ENCODE measurements around the gene DYNLT4.
"Not testable (repeated sequence)": the region's sequence is repeated elsewhere in the genome, so short reads cannot be mapped to it uniquely, and the experiment has no call there.

The DYNLT4 gene

GRCh38 chr1:44786841-44787426 lies 20.2 kb downstream of the DYNLT4 start:
- no peak for FAIRE-seq

- no peak for FAIRE-seq
Measured at GRCh38 chr1:44786138-44786840, 20.9 kb downstream of the DYNLT4 start.

- no peak for FAIRE-seq
Measured at GRCh38 chr1:44785501-44786137, 21.5 kb downstream of the DYNLT4 start.

- FAIRE-seq = no peak
Measured at GRCh38 chr1:44785029-44785380, 22.1 kb downstream of the DYNLT4 start.

GRCh38 chr1:44784094-44785028 lies 22.8 kb downstream of the DYNLT4 start:
- FAIRE-seq = no peak

GRCh38 chr1:44783697-44784093 lies 23.5 kb downstream of the DYNLT4 start:
- FAIRE-seq = no peak

- no peak for FAIRE-seq
Measured at GRCh38 chr1:44780583-44781121, 26.5 kb downstream of the DYNLT4 start.

- FAIRE-seq = no peak
Measured at GRCh38 chr1:44778705-44779576, 28.2 kb downstream of the DYNLT4 start.

- no peak for FAIRE-seq
Measured at GRCh38 chr1:44777969-44778635, 29.0 kb downstream of the DYNLT4 start.

- FAIRE-seq = no peak
Measured at GRCh38 chr1:44777547-44777946, 29.6 kb downstream of the DYNLT4 start.

- no peak for FAIRE-seq
Measured at GRCh38 chr1:44776730-44777068, 30.5 kb downstream of the DYNLT4 start.

- FAIRE-seq = no peak
Measured at GRCh38 chr1:44775930-44776729, 31.0 kb downstream of the DYNLT4 start.

GRCh38 chr1:44775078-44775929 lies 31.8 kb downstream of the DYNLT4 start, which contains the start of gene RPS8:
TSS of gene RPS8 (plus strand) at chr1:44775540. CDS start at chr1:44775597, 57 bp downstream.
- no peak for FAIRE-seq

GRCh38 chr1:44766421-44766820 lies 40.7 kb downstream of the DYNLT4 start:
- not testable (repeated sequence) for FAIRE-seq

- FAIRE-seq = no peak
Measured at GRCh38 chr1:44760876-44761275, 46.3 kb downstream of the DYNLT4 start.

GRCh38 chr1:44759077-44759476 lies 48.1 kb downstream of the DYNLT4 start:
- FAIRE-seq = no peak

GRCh38 chr1:44757420-44757819 lies 49.7 kb downstream of the DYNLT4 start:
- FAIRE-seq = no peak
